H1 (cell line): Measurements from ENCODE around the gene BSCL2. TPM values are rescaled to one million over a fixed set of nuclear protein-coding genes. Genes with fewer than 3 reads are reported as not detected.

ENCODE experiments used
- GABPA ChIP-seq: IDR thresholded peaks from 2 replicates; pipeline ENCODE4 v1.6.1; 2011; ENCODE audit warnings: mild to moderate bottlenecking, low read length, moderate library complexity, borderline replicate concordance; ENCODE audit not compliant: insufficient read depth
- JUN ChIP-seq: IDR thresholded peaks from 2 replicates; pipeline ENCODE4 v1.6.1; 2011; ENCODE audit warnings: low read depth, mild to moderate bottlenecking, improper control_type of control experiment, low read length
- KDM1A ChIP-seq: fragments of 200-600, 300-600 bp; sonication (generic); IDR thresholded peaks from 2 replicates; pipeline ENCODE4 v1.7.1; 2016; ENCODE audit warnings: mild to moderate bottlenecking, low read length, borderline replicate concordance
- KDM5A ChIP-seq: fragments of 200-600 bp; IDR thresholded peaks from 2 replicates; pipeline ENCODE4 v1.7.1; 2012; ENCODE audit warnings: mild to moderate bottlenecking, low read length, inconsistent platforms, mixed read lengths
- polyA plus RNA-seq, 7 experiments: library from polyadenylated mRNA; depleted of rRNA in 3 of 7; stranded (reverse) in 5 of 7; unstranded in 2 of 7; fragments of >200 nt in 5 of 7; fragments of 200-250 nt in 2 of 7; gene quantifications; 1 replicate in 5 of 7; 2 replicates in 1 of 7; 4 replicates in 1 of 7; pipeline versions ENCODE4 v1.2.1 to v1.2.3, GENCODE V29; 2011 to 2013; ENCODE audit warnings: missing spikeins in 2 of 7, mixed read lengths in 2 of 7
- total RNA-seq: library from RNA; stranded (reverse); fragmentation: NEBNext Ultra II Directional; extraction: Animal tissue kit (Norgen Biotek cat#: 25700); gene quantifications from 2 replicates; pipeline ENCODE4 v1.2.1, GENCODE V29; 2021
- TF ChIP-seq, protein P1 (sequence below): IDR thresholded peaks from 2 replicates; pipeline ENCODE4 v1.6.1; 2012; ENCODE audit warnings: low read length, inconsistent platforms
- TF ChIP-seq, protein P2 (sequence below): IDR thresholded peaks from 2 replicates; pipeline ENCODE4 v1.6.1; 2011; ENCODE audit warnings: low read depth, mild to moderate bottlenecking, low read length; ENCODE audit not compliant: insufficient read depth
- TF ChIP-seq, protein P3 (sequence below), 3 experiments: IDR thresholded peaks; 1 replicate in 2 of 3; 2 replicates in 1 of 3; pipeline versions ENCODE4 v1.5.1 to v1.6.1; 2011; ENCODE audit warnings: low read length in 3 of 3, mild to moderate bottlenecking in 3 of 3, inconsistent platforms in 2 of 3, low read depth in 1 of 3, moderate library complexity in 1 of 3; ENCODE audit not compliant: insufficient read depth in 1 of 3; ENCODE audit errors: control extremely low read depth in 1 of 3

The BSCL2 gene
- total and polyA plus RNA-seq, 2 of the 8 experiments (the other 6 are each of a cell fraction or from before 2014, with no cell fraction given): 59.5 to 264 TPM

DNA sequence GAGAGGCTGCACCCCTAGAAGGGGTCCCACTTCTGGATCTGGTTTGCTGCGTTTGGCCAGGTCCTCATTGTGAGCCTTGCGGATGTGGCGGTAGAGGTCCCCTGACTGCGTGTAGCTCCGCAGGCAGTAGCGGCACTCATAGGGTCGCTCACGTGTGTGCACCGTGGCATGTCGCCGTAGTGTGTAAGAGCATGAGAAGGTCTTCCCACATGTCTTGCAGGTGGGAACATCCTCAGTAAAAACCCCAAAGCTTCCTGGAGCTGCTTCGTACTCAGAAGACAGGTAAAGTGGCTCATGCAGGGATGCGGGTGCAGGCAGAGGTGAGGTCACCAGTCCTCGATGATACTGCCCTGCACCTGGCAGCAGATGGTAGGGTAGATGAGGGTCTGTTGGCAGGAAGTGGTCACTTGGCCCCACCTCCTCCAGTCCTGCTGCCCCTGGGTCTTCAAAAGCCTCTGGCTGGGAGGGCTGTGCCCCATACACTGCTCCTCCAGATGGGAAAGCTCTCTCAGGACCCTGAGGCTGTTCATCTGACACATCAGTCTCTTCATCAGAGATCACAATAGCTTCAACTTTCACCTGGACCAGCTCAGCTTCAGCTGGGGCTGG lies 45.1 kb upstream of the BSCL2 start (continued):
- TF ChIP-seq, protein P1, sequence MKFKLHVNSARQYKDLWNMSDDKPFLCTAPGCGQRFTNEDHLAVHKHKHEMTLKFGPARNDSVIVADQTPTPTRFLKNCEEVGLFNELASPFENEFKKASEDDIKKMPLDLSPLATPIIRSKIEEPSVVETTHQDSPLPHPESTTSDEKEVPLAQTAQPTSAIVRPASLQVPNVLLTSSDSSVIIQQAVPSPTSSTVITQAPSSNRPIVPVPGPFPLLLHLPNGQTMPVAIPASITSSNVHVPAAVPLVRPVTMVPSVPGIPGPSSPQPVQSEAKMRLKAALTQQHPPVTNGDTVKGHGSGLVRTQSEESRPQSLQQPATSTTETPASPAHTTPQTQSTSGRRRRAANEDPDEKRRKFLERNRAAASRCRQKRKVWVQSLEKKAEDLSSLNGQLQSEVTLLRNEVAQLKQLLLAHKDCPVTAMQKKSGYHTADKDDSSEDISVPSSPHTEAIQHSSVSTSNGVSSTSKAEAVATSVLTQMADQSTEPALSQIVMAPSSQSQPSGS: no peak
- TF ChIP-seq JUN (no peak), GABPA (no peak), KDM1A (no peak), KDM5A (no peak)
- TF ChIP-seq, protein P2, sequence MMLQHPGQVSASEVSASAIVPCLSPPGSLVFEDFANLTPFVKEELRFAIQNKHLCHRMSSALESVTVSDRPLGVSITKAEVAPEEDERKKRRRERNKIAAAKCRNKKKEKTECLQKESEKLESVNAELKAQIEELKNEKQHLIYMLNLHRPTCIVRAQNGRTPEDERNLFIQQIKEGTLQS: no peak
- TF ChIP-seq, protein P3, sequence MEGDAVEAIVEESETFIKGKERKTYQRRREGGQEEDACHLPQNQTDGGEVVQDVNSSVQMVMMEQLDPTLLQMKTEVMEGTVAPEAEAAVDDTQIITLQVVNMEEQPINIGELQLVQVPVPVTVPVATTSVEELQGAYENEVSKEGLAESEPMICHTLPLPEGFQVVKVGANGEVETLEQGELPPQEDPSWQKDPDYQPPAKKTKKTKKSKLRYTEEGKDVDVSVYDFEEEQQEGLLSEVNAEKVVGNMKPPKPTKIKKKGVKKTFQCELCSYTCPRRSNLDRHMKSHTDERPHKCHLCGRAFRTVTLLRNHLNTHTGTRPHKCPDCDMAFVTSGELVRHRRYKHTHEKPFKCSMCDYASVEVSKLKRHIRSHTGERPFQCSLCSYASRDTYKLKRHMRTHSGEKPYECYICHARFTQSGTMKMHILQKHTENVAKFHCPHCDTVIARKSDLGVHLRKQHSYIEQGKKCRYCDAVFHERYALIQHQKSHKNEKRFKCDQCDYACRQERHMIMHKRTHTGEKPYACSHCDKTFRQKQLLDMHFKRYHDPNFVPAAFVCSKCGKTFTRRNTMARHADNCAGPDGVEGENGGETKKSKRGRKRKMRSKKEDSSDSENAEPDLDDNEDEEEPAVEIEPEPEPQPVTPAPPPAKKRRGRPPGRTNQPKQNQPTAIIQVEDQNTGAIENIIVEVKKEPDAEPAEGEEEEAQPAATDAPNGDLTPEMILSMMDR (IDR thresholded peaks at IDR 0.05; ENCODE audit: control extremely low read depth in 1 of 3, insufficient read depth in 1 of 3, low read depth in 1 of 3, low read length in 3 of 3): no peak
- TF ChIP-seq, all 59 proteins: peak for 0
